Mesenchymal stem cell (in vitro differentiated cells and primary cell): ENCODE measurements around the gene ELOVL6.

ENCODE experiments used
- DNase-seq: peaks from one replicate; pipeline ENCODE4 v3.0.0-alpha.2; 2013
- H2AFZ ChIP-seq: one replicate; pipeline ENCODE4 v1.6.1; 2013; ENCODE audit warnings: low read depth, mild to moderate bottlenecking, control low read depth, inconsistent platforms, low read length, moderate library complexity
- H2AK5ac ChIP-seq: 2 replicates; pipeline ENCODE4 v1.6.1; 2013; ENCODE audit warnings: low read length, moderate library complexity, mild to moderate bottlenecking, inconsistent platforms; ENCODE audit not compliant: severe bottlenecking
- H2BK120ac ChIP-seq: one replicate; pipeline ENCODE4 v1.6.1; 2013; ENCODE audit warnings: low read depth, mild to moderate bottlenecking, inconsistent platforms, low read length, moderate library complexity
- H2BK12ac ChIP-seq, 2 experiments: one replicate each; pipeline ENCODE4 v1.6.1; 2013; ENCODE audit warnings: inconsistent platforms in 2 of 2, low read length in 2 of 2, mild to moderate bottlenecking in 2 of 2, moderate library complexity in 2 of 2, control low read depth in 1 of 2
- H2BK15ac ChIP-seq: one replicate; pipeline ENCODE4 v1.6.1; 2013; ENCODE audit warnings: mild to moderate bottlenecking, low read depth, inconsistent platforms; ENCODE audit not compliant: poor library complexity, severe bottlenecking
- H2BK5ac ChIP-seq: 2 replicates; pipeline ENCODE4 v1.6.1; 2013; ENCODE audit warnings: low read depth, mild to moderate bottlenecking, low read length, control low read depth, inconsistent platforms; ENCODE audit not compliant: poor library complexity, severe bottlenecking
- H3K14ac ChIP-seq, 2 experiments: one replicate each; pipeline ENCODE4 v1.6.1; 2013; ENCODE audit warnings: inconsistent platforms in 2 of 2, low read length in 2 of 2, control low read depth in 1 of 2, mild to moderate bottlenecking in 1 of 2, moderate library complexity in 1 of 2
- H3K18ac ChIP-seq, 2 experiments: one replicate each; pipeline ENCODE4 v1.6.1; 2013; ENCODE audit warnings: inconsistent platforms in 2 of 2, low read length in 2 of 2, control low read depth in 1 of 2, low read depth in 1 of 2, mild to moderate bottlenecking in 1 of 2
- H3K23ac ChIP-seq, 2 experiments: one replicate each; pipeline ENCODE4 v1.6.1; 2013; ENCODE audit warnings: inconsistent platforms in 2 of 2, low read length in 2 of 2, mild to moderate bottlenecking in 2 of 2, moderate library complexity in 2 of 2, control low read depth in 1 of 2
- H3K27ac ChIP-seq: 2 replicates; pipeline ENCODE4 v1.5.1; 2013; ENCODE audit warnings: mild to moderate bottlenecking, moderate library complexity, low read length, control low read depth, inconsistent platforms; ENCODE audit not compliant: poor library complexity, severe bottlenecking
- H3K27me3 ChIP-seq, 2 experiments: 2 replicates each; pipeline versions ENCODE4 v1.6.1 to v1.7.0; 2013; ENCODE audit warnings: low read length in 2 of 2, mild to moderate bottlenecking in 2 of 2, moderate library complexity in 2 of 2, control low read depth in 1 of 2, inconsistent platforms in 1 of 2; ENCODE audit not compliant: control insufficient read depth in 1 of 2, insufficient read depth in 1 of 2
- H3K36me3 ChIP-seq, 2 experiments: 2 replicates each; pipeline versions ENCODE4 v1.6.1 to v1.7.0; 2013; ENCODE audit warnings: low read length in 2 of 2, control low read depth in 1 of 2, inconsistent platforms in 1 of 2, low read depth in 1 of 2, mild to moderate bottlenecking in 1 of 2; ENCODE audit not compliant: insufficient read depth in 2 of 2, control insufficient read depth in 1 of 2
- H3K4ac ChIP-seq, 2 experiments: one replicate each; pipeline ENCODE4 v1.6.1; 2013; ENCODE audit warnings: inconsistent platforms in 2 of 2, low read length in 2 of 2, mild to moderate bottlenecking in 2 of 2, moderate library complexity in 2 of 2, control low read depth in 1 of 2, low read depth in 1 of 2
- H3K4me1 ChIP-seq: 2 replicates; pipeline ENCODE4 v1.6.1; 2013; ENCODE audit warnings: low read depth, low read length, control low read depth; ENCODE audit not compliant: control insufficient read depth, insufficient read depth
- H3K4me2 ChIP-seq: 2 replicates; pipeline ENCODE4 v1.6.1; 2013; ENCODE audit warnings: low read length, mild to moderate bottlenecking, inconsistent platforms; ENCODE audit not compliant: poor library complexity, severe bottlenecking
- H3K4me3 ChIP-seq, 2 experiments: 2 replicates each; pipeline versions ENCODE4 v1.5.1 to v1.7.0; 2013; ENCODE audit warnings: low read length in 2 of 2, mild to moderate bottlenecking in 2 of 2, control low read depth in 1 of 2, low read depth in 1 of 2; ENCODE audit not compliant: insufficient read depth in 1 of 2
- H3K79me1 ChIP-seq: replicated peaks from 2 replicates; pipeline ENCODE4 v1.6.1; 2013; ENCODE audit warnings: mild to moderate bottlenecking, control low read depth, low read length, inconsistent platforms; ENCODE audit not compliant: poor library complexity, severe bottlenecking
- H3K9ac ChIP-seq: 2 replicates; pipeline ENCODE4 v1.7.0; 2013; ENCODE audit warnings: mild to moderate bottlenecking, low read length, moderate library complexity
- H3K9me3 ChIP-seq: 2 replicates; pipeline ENCODE4 v1.7.0; 2013; ENCODE audit warnings: mild to moderate bottlenecking, low read length; ENCODE audit not compliant: control insufficient read depth
- H4K8ac ChIP-seq: one replicate; pipeline ENCODE4 v1.6.1; 2013; ENCODE audit warnings: inconsistent platforms, mild to moderate bottlenecking, low read length, moderate library complexity
- H4K91ac ChIP-seq: one replicate; pipeline ENCODE4 v1.6.1; 2013; ENCODE audit warnings: mild to moderate bottlenecking, low read length, inconsistent platforms
- WGBS: methylation state at CpG from one replicate; pipeline ENCODE4 v1.1.7; 2013; ENCODE audit warnings: mixed read lengths; 5-methylcytosine and 5-hydroxymethylcytosine counted together

The ELOVL6 gene

DNA sequence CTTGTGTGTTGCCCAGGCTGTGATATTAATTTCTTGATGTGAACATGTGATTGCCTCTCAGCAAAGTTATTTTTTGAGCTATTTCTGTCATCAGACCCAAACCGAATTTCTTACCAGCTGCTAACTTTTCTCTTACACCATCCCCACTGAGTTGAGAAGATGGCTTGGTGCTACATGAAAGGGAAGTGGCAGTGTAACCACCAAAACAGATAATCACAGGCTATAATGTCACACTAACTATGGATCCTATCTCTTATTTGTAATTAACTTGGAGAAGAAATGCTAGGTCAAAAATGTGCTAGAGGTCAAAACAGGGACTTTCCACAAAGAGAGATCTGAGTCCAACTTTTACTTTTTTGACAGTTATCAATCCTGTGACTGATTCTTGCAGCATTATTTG is 43.8 kb downstream of the ELOVL6 start:
- Histone ChIP-seq H2BK12ac (no peak overlapping the region), H2BK15ac (no peak overlapping the region), H3K23ac (no peak overlapping the region), H3K4ac (no peak overlapping the region), H3K4me1 (no peaks in the 10 kb centered on the region), H2BK5ac (no peak overlapping the region), H3K9ac (no peak overlapping the region), H3K18ac (no peak overlapping the region), H2AFZ (no peak overlapping the region), H3K4me3 (no peak overlapping the region), H3K9me3 (no peaks in the 10 kb centered on the region), H2AK5ac (no peak overlapping the region), H4K91ac (no peak overlapping the region), H3K79me1 (peaks cover 14% of the 10 kb centered on the region), H2BK120ac (no peak overlapping the region), H4K8ac (no peak overlapping the region), H3K27me3 (no peaks in the 10 kb centered on the region), H3K36me3 (no peaks in the 10 kb centered on the region), H3K14ac (no peak overlapping the region), H3K4me2 (no peak overlapping the region), H3K27ac (no peak overlapping the region)
- DNase-seq = no peak
- WGBS = no CpG with 5 or more reads among the region's 1 CpG

DNA sequence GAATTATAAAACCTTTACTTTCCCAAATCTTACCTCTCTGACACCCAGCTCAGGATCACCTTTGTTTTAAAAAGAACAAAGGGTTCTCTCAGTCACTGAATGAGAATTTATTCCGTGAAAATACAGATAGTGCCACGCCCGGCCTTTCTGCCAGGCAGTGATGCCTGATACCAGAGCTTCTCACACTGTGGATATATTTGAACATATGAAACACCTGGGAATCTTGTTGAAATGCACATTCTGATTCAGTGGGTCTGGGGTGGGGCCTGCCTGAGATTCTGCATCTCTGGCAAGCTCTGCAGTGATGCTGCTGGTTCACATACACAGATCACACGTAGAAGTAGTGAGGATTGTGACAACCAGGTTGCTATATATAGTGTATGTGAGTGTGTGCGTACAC is 46.0 kb downstream of the ELOVL6 start:
- H3K4ac ChIP-seq = no peak overlapping the region
- no peak overlapping the region for H4K8ac ChIP-seq
- H3K4me2 ChIP-seq = no peak overlapping the region
- H3K14ac ChIP-seq = no peak overlapping the region
- no peak overlapping the region for H3K9ac ChIP-seq
- H3K18ac ChIP-seq = no peak overlapping the region
- no peak overlapping the region for H3K23ac ChIP-seq
- H2AFZ ChIP-seq = no peak overlapping the region
- H3K27ac ChIP-seq = no peak overlapping the region
- no peak overlapping the region for H3K4me3 ChIP-seq
- no peaks in the 10 kb centered on the region for H3K27me3 ChIP-seq
- H3K9me3 ChIP-seq = no peaks in the 10 kb centered on the region
- no peak overlapping the region for H2BK15ac ChIP-seq
- H2BK12ac ChIP-seq = no peak overlapping the region
- no peak overlapping the region for H2AK5ac ChIP-seq
- DNase-seq = no peak
- H3K79me1 ChIP-seq = peaks cover 18% of the 10 kb centered on the region
- H3K36me3 ChIP-seq = no peaks in the 10 kb centered on the region
- H3K4me1 ChIP-seq = peaks cover 2% of the 10 kb centered on the region
- no peak overlapping the region for H2BK120ac ChIP-seq
- H4K91ac ChIP-seq = no peak overlapping the region
- WGBS = 94% methylated on average over 5 of the region's 5 CpGs
- H2BK5ac ChIP-seq = no peak overlapping the region

DNA sequence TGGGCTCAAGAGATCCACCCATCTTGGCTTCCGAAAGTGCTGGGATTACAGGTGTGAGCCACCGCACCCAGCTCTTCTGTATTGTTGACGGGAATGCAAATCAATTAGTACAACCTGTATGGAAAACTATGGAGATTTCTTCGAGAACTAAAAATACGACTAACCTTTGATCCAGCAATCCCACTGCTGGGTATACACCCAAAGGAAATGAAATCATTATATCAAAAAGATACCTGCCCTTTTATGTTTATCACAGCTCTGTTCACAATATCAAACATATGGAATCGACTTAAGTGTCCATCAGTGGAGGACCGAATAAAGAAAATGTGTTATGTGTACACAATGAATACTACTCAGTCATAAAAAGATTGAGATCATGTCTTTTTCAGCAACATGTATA is 49.3 kb downstream of the ELOVL6 start:
- WGBS = 95% methylated on average over 5 of the region's 7 CpGs
- Histone ChIP-seq H3K4me1 (peaks cover 2% of the 10 kb centered on the region), H2BK5ac (no peak overlapping the region), H2BK120ac (no peak overlapping the region), H3K79me1 (peaks cover 17% of the 10 kb centered on the region), H3K4me3 (no peak overlapping the region), H3K9ac (no peak overlapping the region), H2BK12ac (no peak overlapping the region), H4K91ac (no peak overlapping the region), H3K14ac (no peak overlapping the region), H2AFZ (no peak overlapping the region), H3K23ac (no peak overlapping the region), H3K4ac (no peak overlapping the region), H2AK5ac (no peak overlapping the region), H2BK15ac (no peak overlapping the region), H3K36me3 (no peaks in the 10 kb centered on the region), H3K9me3 (no peaks in the 10 kb centered on the region), H3K4me2 (no peak overlapping the region), H4K8ac (no peak overlapping the region), H3K27me3 (no peaks in the 10 kb centered on the region), H3K27ac (no peak overlapping the region), H3K18ac (no peak overlapping the region)
- no peak for DNase-seq

DNA sequence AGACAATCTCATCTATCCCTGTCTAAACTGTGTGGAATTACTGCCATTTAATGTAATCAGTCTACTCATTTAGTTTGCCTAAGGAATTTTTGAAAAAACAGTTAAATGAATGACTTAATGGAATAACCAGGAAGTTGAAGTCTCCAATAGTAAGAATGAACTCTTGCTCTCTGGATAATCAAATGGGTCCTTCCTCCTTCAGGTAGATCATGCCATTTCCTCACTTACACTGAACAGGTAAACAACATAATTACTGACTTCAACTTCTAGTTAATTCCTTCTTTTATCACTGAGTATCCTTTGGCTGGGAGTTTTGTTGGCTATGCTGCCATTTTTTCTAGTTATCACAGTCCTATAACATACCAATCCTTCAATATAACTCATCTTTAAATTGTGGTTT is 56.0 kb downstream of the ELOVL6 start:
- no peak overlapping the region for H3K23ac ChIP-seq
- H3K79me1 ChIP-seq = peaks cover 18% of the 10 kb centered on the region
- no peak overlapping the region for H3K4me2 ChIP-seq
- no peak overlapping the region for H2AK5ac ChIP-seq
- no peak overlapping the region for H3K14ac ChIP-seq
- H4K91ac ChIP-seq = no peak overlapping the region
- H3K36me3 ChIP-seq = no peaks in the 10 kb centered on the region
- no peaks in the 10 kb centered on the region for H3K9me3 ChIP-seq
- no peak overlapping the region for H2AFZ ChIP-seq
- no peak overlapping the region for H4K8ac ChIP-seq
- H3K9ac ChIP-seq = no peak overlapping the region
- H3K18ac ChIP-seq = no peak overlapping the region
- H2BK5ac ChIP-seq = no peak overlapping the region
- H2BK120ac ChIP-seq = no peak overlapping the region
- no peak overlapping the region for H3K27ac ChIP-seq
- H3K4me3 ChIP-seq = no peak overlapping the region
- DNase-seq = no peak
- peaks cover 2% of the 10 kb centered on the region for H3K4me1 ChIP-seq
- no peak overlapping the region for H2BK12ac ChIP-seq
- no peaks in the 10 kb centered on the region for H3K27me3 ChIP-seq
- H2BK15ac ChIP-seq = no peak overlapping the region
- no peak overlapping the region for H3K4ac ChIP-seq
